GM18511 (cell line): ENCODE data around the gene CCT2.

Experiments
- ATAC-seq: cut with Tn5 transposase; IDR thresholded peaks from one replicate; pipeline ENCODE4 v1.9.1; 2021; ENCODE audit warnings: mild to moderate bottlenecking, moderate library complexity; ENCODE audit not compliant: unreplicated experiment

CCT2 gene

DNA sequence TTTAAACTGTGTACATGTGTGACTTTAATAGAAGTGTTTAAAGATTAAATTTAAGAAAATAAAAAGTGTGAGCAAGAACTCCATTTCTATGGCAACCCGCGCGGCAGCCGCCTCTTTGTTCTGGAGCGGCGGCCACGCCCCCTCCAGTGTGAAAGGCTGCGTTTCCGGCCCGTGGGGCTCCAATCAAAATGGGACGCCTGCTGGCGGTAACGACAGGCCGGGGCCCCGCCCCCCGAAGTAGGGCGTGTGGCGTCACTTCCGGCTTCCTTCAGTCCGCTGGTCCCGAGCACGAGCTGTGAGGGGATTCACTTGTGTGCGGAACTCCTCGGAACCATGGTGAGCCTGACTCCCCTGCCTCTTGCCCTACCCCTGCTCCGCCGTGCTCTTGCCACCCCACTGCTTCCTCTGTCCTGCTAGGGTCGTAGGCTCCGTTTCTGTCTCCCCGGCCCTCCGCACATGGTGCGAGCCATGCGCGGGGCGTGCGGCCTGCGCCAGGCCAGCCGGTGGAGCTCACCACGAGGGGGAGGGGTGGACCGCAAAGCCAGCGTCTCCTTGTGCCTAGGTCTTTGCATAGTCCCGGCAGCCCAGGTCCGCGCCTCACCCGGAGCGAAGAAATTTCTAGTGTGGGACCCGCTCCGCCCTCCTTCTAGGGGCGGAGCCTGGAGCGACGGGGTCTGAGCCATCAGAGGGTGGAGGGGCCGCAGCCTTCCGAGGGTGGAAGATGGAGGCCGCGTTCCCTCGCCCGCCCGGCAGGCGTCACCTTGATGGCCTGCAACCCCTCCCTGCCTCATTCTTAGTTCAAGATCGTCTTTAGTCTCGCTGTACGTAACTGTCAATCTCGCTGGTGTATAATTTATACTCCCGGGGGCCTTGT lies at the start of gene CCT2:
Gene CCT2, plus strand, starts transcription at position 271 of the 874 bp plus-strand sequence. Its CDS starts 63 bp downstream, at position 334.
- ATAC-seq: peak; percentile 98

- no peak for ATAC-seq
Measured at GRCh38 chr12:69540987-69541386, 44.3 kb upstream of the CCT2 start.

GRCh38 chr12:69544087-69544486 lies 41.2 kb upstream of the CCT2 start:
- no peak for ATAC-seq

- ATAC-seq: no peak
Measured at GRCh38 chr12:69545081-69545480, 40.2 kb upstream of the CCT2 start.

GRCh38 chr12:69546693-69547438 lies 38.4 kb upstream of the CCT2 start:
- peak; percentile 95 for ATAC-seq

GRCh38 chr12:69548687-69549086 lies 36.6 kb upstream of the CCT2 start:
- no peak for ATAC-seq

GRCh38 chr12:69550569-69551350 lies 34.5 kb upstream of the CCT2 start:
- ATAC-seq: no peak

DNA sequence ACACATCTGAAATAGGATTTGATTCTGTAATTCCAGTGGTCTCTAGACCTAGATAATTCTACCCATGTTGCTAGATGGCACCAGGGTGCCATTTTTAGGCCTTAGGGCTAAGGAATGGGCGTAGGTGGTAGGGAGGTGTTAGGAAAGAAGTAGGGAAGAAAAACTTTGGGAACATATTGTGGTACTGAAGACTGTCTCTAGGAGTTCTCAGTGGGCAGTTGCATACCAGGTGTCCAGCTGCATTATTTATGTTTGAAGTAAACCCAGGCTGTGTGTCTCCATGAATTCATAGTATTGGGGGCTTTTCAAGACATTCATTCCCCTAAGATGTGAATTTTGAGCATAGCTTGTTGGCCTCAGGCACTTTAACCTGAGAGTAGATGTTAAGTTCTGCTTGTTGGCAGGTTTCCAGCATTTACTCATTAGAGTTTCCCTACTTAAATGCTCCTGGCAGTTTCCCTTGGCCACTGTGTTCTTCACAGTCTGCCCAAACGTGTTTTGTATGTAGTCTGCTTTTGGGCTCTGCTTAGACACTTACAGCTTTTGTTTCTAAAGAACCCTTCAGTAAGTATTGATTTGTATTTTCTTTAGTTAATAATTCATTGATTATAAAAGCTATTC lies 31.5 kb upstream of the CCT2 start:
- ATAC-seq: no peak

DNA sequence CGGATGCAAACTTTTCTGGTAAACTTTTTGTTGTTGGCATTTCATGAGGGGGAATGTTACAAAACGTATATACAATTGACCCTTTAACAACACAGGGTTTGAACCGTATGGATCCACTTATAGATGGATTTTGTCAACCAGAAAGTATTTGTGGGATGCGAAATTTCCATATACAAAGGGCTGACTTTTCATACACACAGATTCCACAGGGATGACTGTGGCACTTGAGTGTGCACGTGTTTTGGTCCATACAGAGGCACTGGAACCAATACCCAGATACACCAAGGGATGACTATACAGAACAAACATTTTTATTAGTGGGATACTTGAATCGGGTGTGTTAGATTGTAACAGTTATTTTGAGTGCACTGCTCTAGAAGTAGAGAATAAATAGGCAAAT lies 29.8 kb upstream of the CCT2 start:
- no peak for ATAC-seq

DNA sequence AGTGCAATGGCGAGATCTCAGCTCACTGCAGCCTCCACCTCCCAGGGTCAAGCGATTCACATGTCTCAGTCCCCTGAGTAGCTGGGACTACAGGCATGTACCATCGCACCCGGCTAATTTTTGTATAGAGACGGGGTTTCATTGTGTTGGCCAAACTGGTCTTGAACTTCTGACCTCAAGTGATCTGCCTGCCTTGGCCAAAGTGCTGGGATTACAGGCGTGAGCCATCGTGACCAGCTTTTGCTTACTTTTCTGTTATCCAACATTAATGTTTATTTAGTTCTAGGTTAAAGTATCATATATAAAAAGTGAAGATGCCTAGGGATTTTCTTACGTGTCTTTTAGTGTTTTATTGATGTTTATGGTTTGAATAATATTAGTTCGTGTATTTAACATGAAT lies 28.9 kb upstream of the CCT2 start:
- ATAC-seq: no peak

DNA sequence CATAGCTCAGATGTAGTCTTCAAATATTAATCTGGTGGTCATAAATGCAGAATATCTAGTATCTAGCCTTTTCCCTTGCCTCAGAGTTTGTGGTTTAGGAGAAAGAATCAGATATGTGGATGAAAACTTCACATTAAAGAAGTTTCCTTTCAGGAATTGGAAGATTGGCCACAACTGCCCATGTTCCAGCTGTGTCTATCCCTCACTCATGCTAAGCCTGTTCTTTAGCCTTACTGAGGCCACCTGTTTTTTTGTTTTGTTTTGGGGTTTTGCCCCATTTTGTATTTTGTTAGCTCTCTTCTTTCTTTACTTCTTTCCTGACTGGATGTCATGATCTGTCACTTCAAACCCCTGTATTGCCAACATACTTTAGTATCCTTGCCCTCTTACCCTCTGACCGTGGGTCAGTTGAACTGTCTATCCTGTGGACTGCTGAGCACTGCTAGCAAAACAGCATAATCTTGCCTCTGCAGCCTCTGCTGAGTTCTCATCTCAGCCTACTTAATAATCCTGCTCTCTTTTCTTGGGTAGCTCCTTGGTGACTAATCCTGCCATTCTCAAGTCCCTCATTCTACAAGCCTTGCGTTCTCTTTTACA lies 22.0 kb upstream of the CCT2 start:
- no peak for ATAC-seq

- no peak for ATAC-seq
Measured at GRCh38 chr12:69566603-69567002, 18.7 kb upstream of the CCT2 start.

GRCh38 chr12:69569236-69569635 lies 16.0 kb upstream of the CCT2 start:
- no peak for ATAC-seq

GRCh38 chr12:69570000-69570516 lies 15.2 kb upstream of the CCT2 start:
- ATAC-seq: no peak

- peak; percentile 84 for ATAC-seq
Measured at GRCh38 chr12:69570545-69571399, 14.5 kb upstream of the CCT2 start.

GRCh38 chr12:69575346-69575745 lies 9.9 kb upstream of the CCT2 start:
- ATAC-seq: no peak

DNA sequence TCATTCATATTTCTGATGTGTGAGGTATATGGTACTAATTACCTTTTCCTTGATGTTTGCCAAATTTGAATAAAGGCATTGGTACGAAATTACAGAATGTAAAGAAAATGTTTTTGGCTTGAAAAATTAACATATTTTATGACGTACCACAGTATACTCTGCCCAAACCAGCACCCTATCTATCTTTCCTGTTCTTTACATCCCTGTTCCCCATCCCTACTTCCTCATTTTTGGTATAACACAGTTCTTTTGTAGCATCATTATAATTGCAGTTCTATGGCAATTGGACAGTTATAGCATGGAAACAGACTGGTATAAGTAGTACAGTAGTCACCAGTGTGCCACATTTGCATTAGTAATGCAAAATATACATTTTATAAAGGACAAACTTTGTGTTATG lies 7.0 kb upstream of the CCT2 start:
- no peak for ATAC-seq

DNA sequence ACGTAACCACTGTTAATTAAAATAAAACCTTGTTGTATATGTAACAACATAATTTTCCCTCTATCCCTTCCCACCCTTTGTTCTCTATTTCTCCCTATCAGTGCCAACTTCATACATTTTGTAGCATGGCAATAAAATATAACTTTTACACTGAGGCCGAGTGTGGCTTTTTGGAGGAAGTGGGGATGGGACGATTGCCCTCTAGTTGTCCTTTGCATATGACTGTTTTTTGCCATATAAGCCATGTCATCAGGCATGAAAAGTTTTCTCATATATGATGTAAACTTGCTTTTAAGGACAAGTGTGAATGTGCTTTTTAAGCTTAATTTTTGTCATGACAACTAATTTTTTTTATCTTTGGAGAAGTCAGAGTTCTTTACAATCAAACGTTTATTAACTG lies 6.2 kb upstream of the CCT2 start:
- no peak for ATAC-seq

DNA sequence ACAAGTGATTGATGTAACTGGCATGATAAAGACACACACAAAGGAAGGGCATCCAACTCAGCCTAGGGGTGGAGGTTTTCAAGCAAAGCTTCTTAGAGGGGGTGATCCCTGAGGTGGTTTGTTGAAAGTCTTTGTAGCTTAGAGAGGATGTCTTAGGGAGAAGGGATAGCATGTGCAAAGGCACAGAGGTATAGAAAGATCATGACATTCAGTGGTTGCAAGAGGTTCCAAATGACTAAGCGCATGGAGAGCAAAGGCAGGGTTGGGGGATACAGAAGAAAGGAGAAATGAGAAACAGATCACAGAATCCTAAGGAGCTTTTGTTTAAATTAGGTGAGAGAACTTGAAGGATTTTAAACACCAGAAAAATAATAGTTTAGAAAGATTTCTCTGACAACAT lies 5.2 kb upstream of the CCT2 start:
- ATAC-seq: no peak
